ENCODE results near the gene NOTUM. TPM values are rescaled to one million over a fixed set of nuclear protein-coding genes. Genes with fewer than 3 reads are reported as not detected.

The NOTUM gene
- total RNA-seq, 4 donors from 2014 or later = 0.83 TPM; not detected in 3

DNA sequence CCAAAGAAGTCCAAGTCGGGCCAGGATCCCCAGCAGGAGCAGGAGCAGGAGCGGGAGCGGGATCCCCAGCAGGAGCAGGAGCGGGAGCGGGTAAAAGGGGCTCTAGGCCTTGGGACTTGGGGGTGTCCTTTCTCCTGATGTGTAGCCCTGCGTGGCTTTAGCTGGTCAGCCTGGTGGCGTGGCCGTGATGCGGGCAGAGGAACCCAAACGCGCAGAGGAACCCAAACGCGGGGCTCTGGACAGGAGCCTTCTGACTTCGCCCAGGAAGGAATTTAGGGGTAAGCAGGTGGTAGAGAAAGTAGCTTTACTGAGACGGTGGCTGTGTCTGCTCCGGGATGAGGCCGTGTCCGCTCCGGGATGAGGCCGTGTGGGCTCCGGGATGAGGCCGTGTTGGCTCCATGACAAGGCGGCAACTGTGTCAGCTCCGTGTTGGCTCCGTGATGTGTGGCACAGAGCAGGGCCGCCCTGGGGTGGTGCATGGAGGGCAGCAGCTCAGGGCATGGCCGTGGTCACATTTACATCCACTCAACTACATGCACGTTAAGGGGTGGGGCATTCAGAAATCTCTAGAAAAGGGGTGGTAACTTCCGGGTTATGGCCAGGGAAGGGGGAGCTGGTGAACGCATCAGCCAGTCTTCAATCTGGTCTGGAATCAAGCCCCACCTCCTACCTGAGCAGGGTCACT is 35.9 kb upstream of the NOTUM start:
- DNase-seq (ENCODE audit: extremely low spot score) = no peak
- H3K36me3 ChIP-seq = peaks cover 0 to 38% (median 32%) of the 10 kb centered on the region in 4 donors
- no peak overlapping the region for H3K4me3 ChIP-seq
- no peak overlapping the region for H3K27ac ChIP-seq (replicated peaks in 1 of 4)
- no peaks in the 10 kb centered on the region for H3K27me3 ChIP-seq
- 92% methylated on average over 28 of the region's 30 CpGs for WGBS
- peaks cover 8 to 17% (median 12%) of the 10 kb centered on the region in 4 donors for H3K4me1 ChIP-seq
- intact Hi-C loops (cut with DNase I) = no loop called here
- no peaks in the 10 kb centered on the region for H3K9me3 ChIP-seq
- TF ChIP-seq CTCF (IDR thresholded peaks at IDR 0.05) = no peak
- TF ChIP-seq POLR2A (IDR thresholded peaks at IDR 0.05; ENCODE audit: low read depth) = no peak
- TF ChIP-seq POLR2AphosphoS5 (IDR thresholded peaks at IDR 0.05) = no peak
- TF ChIP-seq EP300 (IDR thresholded peaks at IDR 0.05) = no peak

DNA sequence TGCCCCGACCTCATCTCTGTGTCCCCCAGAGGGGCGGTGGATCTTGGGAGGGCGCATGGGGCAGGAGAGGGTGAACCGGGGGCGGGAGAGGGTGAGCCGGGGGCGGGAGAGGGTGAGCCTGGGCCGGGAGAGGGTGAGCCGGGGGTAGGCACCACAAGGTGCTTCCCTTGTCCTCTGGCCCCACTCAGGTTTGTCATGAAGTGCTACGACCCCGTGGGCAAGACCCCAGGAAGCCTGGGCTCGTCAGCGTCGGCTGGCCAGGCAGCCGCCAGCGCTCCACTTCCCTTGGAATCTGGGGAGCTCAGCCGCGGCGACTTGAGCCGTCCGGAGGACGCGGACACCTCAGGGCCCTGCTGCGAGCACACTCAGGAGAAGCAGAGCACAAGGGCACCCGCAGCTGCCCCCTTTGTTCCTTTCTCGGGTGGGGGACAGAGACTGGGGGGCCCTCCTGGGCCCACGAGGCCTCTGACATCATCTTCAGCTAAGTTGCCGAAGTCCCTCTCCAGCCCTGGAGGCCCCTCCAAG is 35.3 kb upstream of the NOTUM start:
- Histone ChIP-seq H3K4me1 (peaks cover 9 to 23% (median 18%) of the 10 kb centered on the region in 4 donors), H3K9me3 (no peaks in the 10 kb centered on the region), H3K36me3 (peaks cover 0 to 38% (median 32%) of the 10 kb centered on the region in 4 donors), H3K4me3 (no peak overlapping the region), H3K27me3 (no peaks in the 10 kb centered on the region), H3K27ac (replicated peaks in 1 of 4) (no peak overlapping the region)
- no peak for TF ChIP-seq CTCF (IDR thresholded peaks at IDR 0.05)
- no peak for TF ChIP-seq POLR2A (IDR thresholded peaks at IDR 0.05; ENCODE audit: low read depth)
- no peak for TF ChIP-seq EP300 (IDR thresholded peaks at IDR 0.05)
- TF ChIP-seq POLR2AphosphoS5 (IDR thresholded peaks at IDR 0.05) = no peak
- DNase-seq (ENCODE audit: extremely low spot score) = no peak
- intact Hi-C loops (cut with DNase I) = no loop called here
- WGBS = 92% methylated on average over 22 of the region's 28 CpGs

GRCh38 chr17:81995463-81996231 is 34.7 kb upstream of the NOTUM start:
- peaks cover 14 to 29% (median 23%) of the 10 kb centered on the region in 4 donors for H3K4me1 ChIP-seq

More at GRCh38 chr17:81995463-81996231, 34.7 kb upstream of the NOTUM start:
- no peaks in the 10 kb centered on the region for H3K9me3 ChIP-seq
- intact Hi-C loops (cut with DNase I) = no loop called here
- peaks cover 0 to 38% (median 32%) of the 10 kb centered on the region in 4 donors for H3K36me3 ChIP-seq
- H3K27ac ChIP-seq (replicated peaks in 1 of 4) = no peak overlapping the region
- TF ChIP-seq EP300 (IDR thresholded peaks at IDR 0.05) (no peak), CTCF (IDR thresholded peaks at IDR 0.05) (no peak), POLR2A (IDR thresholded peaks at IDR 0.05; ENCODE audit: low read depth) (no peak), POLR2AphosphoS5 (IDR thresholded peaks at IDR 0.05) (no peak)
- no peak for DNase-seq (ENCODE audit: extremely low spot score)
- H3K4me3 ChIP-seq = no peak overlapping the region
- H3K27me3 ChIP-seq = no peaks in the 10 kb centered on the region
- 87% methylated on average over 19 of the region's 29 CpGs for WGBS

Data from esophagus muscularis mucosa (tissue), 4 donors.